GM12864 (cell line): ENCODE data around the gene CHCHD3.

Experiments
- DNase-seq: peaks from one replicate; pipeline ENCODE4 v3.0.0-alpha.2; 2011; ENCODE audit warnings: low read depth
- H3K4me3 ChIP-seq: 2 replicates; pipeline ENCODE4 v1.5.1; 2011; ENCODE audit warnings: mild to moderate bottlenecking, low read depth, low read length, control low read depth
- CTCF ChIP-seq: IDR thresholded peaks from 2 replicates; pipeline ENCODE4 v1.5.1; 2011; ENCODE audit warnings: low read depth, mild to moderate bottlenecking, moderate library complexity, low read length, control low read depth, inconsistent platforms; ENCODE audit errors: missing control alignments

Gene CHCHD3

GRCh38 chr7:133118261-133118660 is 36.4 kb upstream of the CHCHD3 start:
- no peak for DNase-seq
- no peak overlapping the region for H3K4me3 ChIP-seq
- no peak for TF ChIP-seq CTCF

GRCh38 chr7:133117452-133117851 is 35.6 kb upstream of the CHCHD3 start:
- H3K4me3 ChIP-seq, result no peak overlapping the region
- DNase-seq, result no peak
- no peak for TF ChIP-seq CTCF

- no peak for TF ChIP-seq CTCF
- no peak overlapping the region for H3K4me3 ChIP-seq
- no peak for DNase-seq
These were observed 33.7 kb upstream of the CHCHD3 start for GRCh38 chr7:133115596-133115995.

- TF ChIP-seq CTCF, result no peak
- no peak for DNase-seq
- no peak overlapping the region for H3K4me3 ChIP-seq
These were observed 32.6 kb upstream of the CHCHD3 start for GRCh38 chr7:133114519-133114918.

- DNase-seq, result no peak
- H3K4me3 ChIP-seq, result no peak overlapping the region
- TF ChIP-seq CTCF, result no peak
These were observed 31.1 kb upstream of the CHCHD3 start for GRCh38 chr7:133112976-133113375.

- no peak overlapping the region for H3K4me3 ChIP-seq
- DNase-seq, result no peak
- TF ChIP-seq CTCF, result no peak
These were observed 30.4 kb upstream of the CHCHD3 start for GRCh38 chr7:133112335-133112734.

- TF ChIP-seq CTCF, result no peak
- H3K4me3 ChIP-seq, result no peak overlapping the region
- no peak for DNase-seq
These were observed 28.4 kb upstream of the CHCHD3 start for GRCh38 chr7:133110312-133110711.
